Measurements from ENCODE around the gene AMY2A.
"Not testable (repeated sequence)": the region's sequence is repeated elsewhere in the genome, so short reads cannot be mapped to it uniquely, and the experiment has no call there.

DNA sequence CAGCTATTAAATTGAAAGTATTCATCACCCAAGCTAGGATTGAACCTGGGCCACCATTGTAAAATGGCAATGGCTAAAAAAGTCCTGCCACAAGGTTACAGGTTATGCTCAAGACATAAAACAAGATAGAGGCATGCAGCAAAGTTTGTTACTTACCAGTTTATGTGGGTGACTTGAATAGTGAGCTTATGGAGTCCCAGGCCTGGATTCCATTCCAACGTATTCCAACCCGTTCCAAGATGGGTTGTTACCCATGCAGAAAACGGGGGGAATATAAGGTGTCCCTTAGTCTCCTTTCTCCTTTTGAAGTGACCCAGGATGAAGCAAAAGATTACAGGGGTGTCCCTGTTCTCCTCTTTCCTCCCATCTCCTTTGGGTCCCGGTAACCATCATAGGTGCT lies 10.2 kb downstream of the AMY2A start:
- TF ChIP-seq, protein P1, sequence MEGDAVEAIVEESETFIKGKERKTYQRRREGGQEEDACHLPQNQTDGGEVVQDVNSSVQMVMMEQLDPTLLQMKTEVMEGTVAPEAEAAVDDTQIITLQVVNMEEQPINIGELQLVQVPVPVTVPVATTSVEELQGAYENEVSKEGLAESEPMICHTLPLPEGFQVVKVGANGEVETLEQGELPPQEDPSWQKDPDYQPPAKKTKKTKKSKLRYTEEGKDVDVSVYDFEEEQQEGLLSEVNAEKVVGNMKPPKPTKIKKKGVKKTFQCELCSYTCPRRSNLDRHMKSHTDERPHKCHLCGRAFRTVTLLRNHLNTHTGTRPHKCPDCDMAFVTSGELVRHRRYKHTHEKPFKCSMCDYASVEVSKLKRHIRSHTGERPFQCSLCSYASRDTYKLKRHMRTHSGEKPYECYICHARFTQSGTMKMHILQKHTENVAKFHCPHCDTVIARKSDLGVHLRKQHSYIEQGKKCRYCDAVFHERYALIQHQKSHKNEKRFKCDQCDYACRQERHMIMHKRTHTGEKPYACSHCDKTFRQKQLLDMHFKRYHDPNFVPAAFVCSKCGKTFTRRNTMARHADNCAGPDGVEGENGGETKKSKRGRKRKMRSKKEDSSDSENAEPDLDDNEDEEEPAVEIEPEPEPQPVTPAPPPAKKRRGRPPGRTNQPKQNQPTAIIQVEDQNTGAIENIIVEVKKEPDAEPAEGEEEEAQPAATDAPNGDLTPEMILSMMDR (conservative IDR thresholded peaks at IDR 0.05; ENCODE audit: low read depth, low read length) = not testable (repeated sequence)
- TF ChIP-seq CEBPB (IDR thresholded peaks at IDR 0.05; ENCODE audit: low read depth, low read length); RFX5 (IDR thresholded peaks at IDR 0.05; ENCODE audit: low read depth, low read length); POLR2A (IDR thresholded peaks at IDR 0.05; ENCODE audit: low read depth, low read length); RAD21 (IDR thresholded peaks at IDR 0.05; ENCODE audit: low read length); BHLHE40 (IDR thresholded peaks at IDR 0.05; ENCODE audit: low read depth, low read length); MXI1 (IDR thresholded peaks at IDR 0.05; ENCODE audit: borderline replicate concordance, low read depth, low read length); RCOR1 (IDR thresholded peaks at IDR 0.05; ENCODE audit: insufficient replicate concordance, low read length): not testable (repeated sequence)
- TF ChIP-seq, protein P2, sequence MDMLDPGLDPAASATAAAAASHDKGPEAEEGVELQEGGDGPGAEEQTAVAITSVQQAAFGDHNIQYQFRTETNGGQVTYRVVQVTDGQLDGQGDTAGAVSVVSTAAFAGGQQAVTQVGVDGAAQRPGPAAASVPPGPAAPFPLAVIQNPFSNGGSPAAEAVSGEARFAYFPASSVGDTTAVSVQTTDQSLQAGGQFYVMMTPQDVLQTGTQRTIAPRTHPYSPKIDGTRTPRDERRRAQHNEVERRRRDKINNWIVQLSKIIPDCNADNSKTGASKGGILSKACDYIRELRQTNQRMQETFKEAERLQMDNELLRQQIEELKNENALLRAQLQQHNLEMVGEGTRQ (IDR thresholded peaks at IDR 0.05; ENCODE audit: low read depth, low read length) = not testable (repeated sequence)
